Lung (tissue), 12 donors: ENCODE measurements around the gene PRPF8. TPM values are rescaled to one million over a fixed set of nuclear protein-coding genes. Genes with fewer than 3 reads are reported as not detected.

Experiments used
- ATAC-seq: fragments of 200-7000 bp; cut with Tn5 transposase; one replicate; pipeline ENCODE4 v1.9.1; 2020; ENCODE audit warnings: moderate number of reproducible peaks; ENCODE audit not compliant: insufficient read depth, low FRiP score
- DNase-seq, 3 donors: peaks; one replicate each; pipeline ENCODE4 v3.0.0-alpha.2; 2013 to 2017
- H3K27ac ChIP-seq, 2 donors: one replicate each; pipeline ENCODE4 v1.5.1; 2013; ENCODE audit warnings: mild to moderate bottlenecking in 2 of 2, moderate library complexity in 2 of 2, control low read depth in 1 of 2, inconsistent platforms in 1 of 2, low read depth in 1 of 2, low read length in 1 of 2
- H3K27me3 ChIP-seq, 3 donors: one replicate each; pipeline ENCODE4 v1.5.1; 2013; ENCODE audit warnings: low read length in 2 of 3; ENCODE audit not compliant: control insufficient read depth in 3 of 3, insufficient read depth in 3 of 3
- H3K36me3 ChIP-seq, 4 donors: one replicate each; pipeline ENCODE4 v1.5.1; 2013; ENCODE audit warnings: low read length in 4 of 4, mild to moderate bottlenecking in 1 of 4, moderate library complexity in 1 of 4; ENCODE audit not compliant: control insufficient read depth in 4 of 4, insufficient read depth in 4 of 4
- H3K4me1 ChIP-seq, 5 donors: one replicate each; pipeline ENCODE4 v1.5.1; 2013; ENCODE audit warnings: low read length in 5 of 5, mild to moderate bottlenecking in 2 of 5, moderate library complexity in 1 of 5; ENCODE audit not compliant: control insufficient read depth in 5 of 5, insufficient read depth in 5 of 5
- H3K4me3 ChIP-seq: one replicate; pipeline ENCODE4 v1.5.1; 2013; ENCODE audit warnings: mild to moderate bottlenecking, control low read depth, moderate library complexity
- H3K9ac ChIP-seq, 2 donors: one replicate each; pipeline ENCODE4 v1.5.1; 2013; ENCODE audit warnings: low read length in 2 of 2, control low read depth in 1 of 2; ENCODE audit not compliant: insufficient read depth in 1 of 2
- H3K9me3 ChIP-seq, 4 donors: one replicate each; pipeline ENCODE4 v1.5.1; 2013; ENCODE audit warnings: low read length in 3 of 4, mild to moderate bottlenecking in 1 of 4, moderate library complexity in 1 of 4; ENCODE audit not compliant: control insufficient read depth in 4 of 4, insufficient read depth in 3 of 4
- WGBS, 2 donors: extraction: QIAGEN DNeasy Blood & Tissue Kit; methylation state at CpG; one replicate each; pipeline ENCODE4 v1.1.7; 2013; 5-methylcytosine and 5-hydroxymethylcytosine counted together
- polyA plus RNA-seq, 2 donors: library from polyadenylated mRNA; stranded (reverse); fragments of 200-250 nt; gene quantifications; one replicate each; pipeline ENCODE4 v1.2.1, GENCODE V29; 2013
- total RNA-seq, 2 donors: library from RNA; depleted of rRNA in 1 of 2; stranded (reverse); fragments of >200 nt in 1 of 2; gene quantifications; one replicate each; pipeline ENCODE4 v1.2.1, GENCODE V29; 2014 to 2021
- TF ChIP-seq, protein P1 (sequence below): IDR thresholded peaks from 2 replicates; pipeline ENCODE4 v1.5.1; 2012; ENCODE audit warnings: mild to moderate bottlenecking; ENCODE audit errors: control extremely low read depth, extremely low read depth
- donor health status: control.
- donor health status: control.
- donor health status: Bipolar disorder and iron deficiency.
- donor health status: healthy.
- donor health status: DM: yes; HTN: yes; CAD: no.

The PRPF8 gene
- total and polyA plus RNA-seq, 4 donors = 97.2 to 277 (median 161) TPM

DNA sequence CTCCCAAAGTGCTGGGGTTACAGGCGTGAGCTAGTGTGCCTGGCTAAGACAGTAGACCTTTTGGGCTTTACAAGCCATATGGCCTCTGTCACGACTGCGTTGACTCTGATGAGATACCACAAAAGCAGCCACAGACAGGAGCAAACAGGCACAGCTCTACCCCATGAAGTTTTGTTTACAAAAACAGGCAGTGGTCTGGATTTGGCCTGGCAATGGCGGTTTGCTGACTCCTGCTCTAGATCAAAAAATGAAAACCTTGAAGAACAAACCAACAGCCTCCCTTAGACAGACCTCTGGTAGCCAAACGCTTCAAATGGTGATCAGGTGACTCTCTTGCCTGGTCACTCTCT, 76.7 kb downstream of the PRPF8 start:
- TF ChIP-seq, protein P1, sequence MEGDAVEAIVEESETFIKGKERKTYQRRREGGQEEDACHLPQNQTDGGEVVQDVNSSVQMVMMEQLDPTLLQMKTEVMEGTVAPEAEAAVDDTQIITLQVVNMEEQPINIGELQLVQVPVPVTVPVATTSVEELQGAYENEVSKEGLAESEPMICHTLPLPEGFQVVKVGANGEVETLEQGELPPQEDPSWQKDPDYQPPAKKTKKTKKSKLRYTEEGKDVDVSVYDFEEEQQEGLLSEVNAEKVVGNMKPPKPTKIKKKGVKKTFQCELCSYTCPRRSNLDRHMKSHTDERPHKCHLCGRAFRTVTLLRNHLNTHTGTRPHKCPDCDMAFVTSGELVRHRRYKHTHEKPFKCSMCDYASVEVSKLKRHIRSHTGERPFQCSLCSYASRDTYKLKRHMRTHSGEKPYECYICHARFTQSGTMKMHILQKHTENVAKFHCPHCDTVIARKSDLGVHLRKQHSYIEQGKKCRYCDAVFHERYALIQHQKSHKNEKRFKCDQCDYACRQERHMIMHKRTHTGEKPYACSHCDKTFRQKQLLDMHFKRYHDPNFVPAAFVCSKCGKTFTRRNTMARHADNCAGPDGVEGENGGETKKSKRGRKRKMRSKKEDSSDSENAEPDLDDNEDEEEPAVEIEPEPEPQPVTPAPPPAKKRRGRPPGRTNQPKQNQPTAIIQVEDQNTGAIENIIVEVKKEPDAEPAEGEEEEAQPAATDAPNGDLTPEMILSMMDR = no peak

DNA sequence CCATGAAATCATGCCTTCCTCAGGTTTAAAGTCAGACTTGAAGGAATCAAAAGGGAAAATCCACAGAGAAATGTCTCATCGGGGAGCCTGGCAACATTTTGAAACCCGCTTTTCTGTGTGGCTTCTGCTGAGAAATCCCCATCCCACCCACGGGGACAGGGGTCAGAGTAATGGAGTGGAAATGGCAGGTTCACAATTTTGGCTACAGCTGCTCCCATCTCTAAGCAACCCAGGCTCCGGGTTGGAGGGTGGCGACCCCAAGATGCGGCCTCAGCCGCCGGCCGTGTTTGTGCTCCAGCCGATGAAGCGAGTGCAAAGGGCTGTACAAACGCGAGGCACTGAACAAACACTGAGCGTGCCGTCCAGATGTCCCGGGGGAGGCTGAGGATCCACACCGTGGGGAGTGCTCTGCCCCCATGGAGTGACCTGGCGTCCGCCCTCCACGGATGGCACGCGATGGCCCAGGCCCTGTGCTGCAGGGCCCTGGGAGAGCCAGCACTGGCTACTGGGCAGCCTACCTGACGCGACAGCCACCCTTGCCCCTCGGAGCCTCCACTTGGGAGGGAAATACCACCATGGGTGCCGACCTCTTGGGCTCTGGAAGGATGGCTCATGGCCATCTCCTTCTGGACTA, 78.2 kb downstream of the PRPF8 start:
- WGBS, 2 donors = 87 to 88% methylated on average over 26 of the region's 26 CpGs

More for the DNA sequence above, 76.7 kb downstream of the PRPF8 start:
- Histone ChIP-seq H3K9ac (no peak overlapping the region), H3K36me3 (peaks cover 0 to 12% (median 0%) of the 10 kb centered on the region in 4 donors), H3K4me1 (peaks cover 0 to 33% (median 6%) of the 10 kb centered on the region in 5 donors), H3K9me3 (no peaks in the 10 kb centered on the region), H3K27me3 (no peaks in the 10 kb centered on the region), H3K4me3 (no peak overlapping the region), H3K27ac (peak overlapping the region in 1 of 2 donors; percentile 61)
- whole genome bisulfite sequencing, 2 donors = 77 to 83% methylated on average over 5 of the region's 5 CpGs
- no peak for ATAC-seq
- DNase-seq = no peak

DNA sequence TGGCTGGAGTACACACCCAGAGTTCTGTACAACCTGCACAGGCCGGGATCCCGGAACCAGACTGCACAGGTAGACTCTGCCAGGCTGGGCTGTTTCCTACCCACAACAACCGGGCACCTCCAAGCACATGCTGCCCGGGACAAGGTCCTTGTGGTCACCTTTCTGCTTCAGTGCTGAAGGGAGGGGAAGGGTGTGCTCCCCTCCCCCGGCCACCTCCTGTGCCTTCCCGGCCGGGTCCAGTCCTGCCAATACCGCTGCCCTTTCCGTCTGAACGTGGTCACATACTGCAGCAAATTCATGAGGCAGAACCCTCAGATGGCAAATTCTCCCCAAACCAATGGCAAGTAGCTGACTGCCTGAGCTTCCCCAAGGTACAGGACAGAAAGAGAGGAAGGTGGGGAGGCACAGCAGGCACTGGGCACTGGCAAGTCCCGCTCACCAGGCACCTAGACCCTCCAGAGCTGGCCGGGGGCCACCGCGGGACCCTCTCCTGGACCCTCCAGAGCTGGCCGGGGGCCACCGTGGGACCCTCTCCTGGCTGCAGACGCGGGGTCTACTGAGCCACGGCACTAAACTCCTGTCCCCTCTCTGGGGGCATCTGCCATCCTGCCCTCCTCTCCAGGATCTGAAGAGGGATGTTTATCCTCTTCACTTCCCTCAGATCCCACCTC, 78.9 kb downstream of the PRPF8 start:
- 76 to 84% methylated on average over 19 of the region's 19 CpGs for WGBS, 2 donors
- H3K27ac ChIP-seq = peak overlapping the region in 1 of 2 donors; percentile 9
- peaks cover 0 to 4% (median 0%) of the 10 kb centered on the region in 4 donors for H3K9me3 ChIP-seq
- H3K36me3 ChIP-seq = peaks cover 0 to 7% (median 0%) of the 10 kb centered on the region in 4 donors
- H3K27me3 ChIP-seq = no peaks in the 10 kb centered on the region
- peaks cover 0 to 33% (median 6%) of the 10 kb centered on the region in 5 donors for H3K4me1 ChIP-seq
- ATAC-seq (no peak), DNase-seq (no peak)
- H3K9ac ChIP-seq = no peak overlapping the region
- TF ChIP-seq, protein P1 = no peak
- no peak overlapping the region for H3K4me3 ChIP-seq

More for the DNA sequence above, 78.2 kb downstream of the PRPF8 start:
- Histone ChIP-seq H3K4me3 (no peak overlapping the region), H3K27me3 (no peaks in the 10 kb centered on the region), H3K9me3 (peaks cover 0 to 3% (median 0%) of the 10 kb centered on the region in 4 donors), H3K36me3 (peaks cover 0 to 8% (median 0%) of the 10 kb centered on the region in 4 donors), H3K27ac (peak overlapping the region in 1 of 2 donors; percentile 18), H3K9ac (no peak overlapping the region), H3K4me1 (peaks cover 0 to 33% (median 6%) of the 10 kb centered on the region in 5 donors)
- no peak for ATAC-seq
- DNase-seq = no peak
- TF ChIP-seq, protein P1 = no peak
